GM03348 (cell line): ENCODE results near the gene ZNF76.

Experiments used
- DNase-seq: peaks from one replicate; pipeline ENCODE4 v3.0.0; 2012; ENCODE audit warnings: low spot score

Gene ZNF76

GRCh38 chr6:35259194-35259947 is at the start of gene ZNF76:
ZNF76 (plus strand) TSS chr6:35259735; CDS start chr6:35281152, 21,417 bp downstream.
- peak; percentile 100 for DNase-seq

DNA sequence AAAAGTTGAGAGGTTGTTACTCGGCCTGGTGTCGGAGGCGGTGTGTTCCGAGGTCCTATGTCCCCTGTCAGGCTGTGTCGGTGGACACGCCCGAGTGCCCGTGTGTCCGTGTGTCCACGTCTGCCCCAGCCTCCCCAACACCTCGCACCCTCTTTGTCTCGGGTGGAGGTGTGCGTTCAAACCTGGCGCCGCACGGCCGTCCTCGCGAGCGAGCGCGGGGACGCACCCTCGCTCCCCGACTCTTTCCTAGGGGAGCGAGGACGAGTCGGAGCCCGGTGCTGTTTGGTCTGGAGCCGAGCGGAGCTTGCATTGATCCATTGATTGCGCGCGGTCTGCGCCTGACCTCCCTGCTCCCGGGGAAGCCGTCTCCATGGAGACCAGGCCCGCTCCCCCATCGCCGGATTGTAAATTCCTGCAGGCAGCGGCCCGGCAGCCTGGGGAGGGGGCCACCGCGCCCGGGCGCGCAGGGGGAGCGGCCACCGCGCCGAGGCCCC is 46.2 kb upstream of the ZNF76 start:
- DNase-seq, result peak; percentile 37

DNA sequence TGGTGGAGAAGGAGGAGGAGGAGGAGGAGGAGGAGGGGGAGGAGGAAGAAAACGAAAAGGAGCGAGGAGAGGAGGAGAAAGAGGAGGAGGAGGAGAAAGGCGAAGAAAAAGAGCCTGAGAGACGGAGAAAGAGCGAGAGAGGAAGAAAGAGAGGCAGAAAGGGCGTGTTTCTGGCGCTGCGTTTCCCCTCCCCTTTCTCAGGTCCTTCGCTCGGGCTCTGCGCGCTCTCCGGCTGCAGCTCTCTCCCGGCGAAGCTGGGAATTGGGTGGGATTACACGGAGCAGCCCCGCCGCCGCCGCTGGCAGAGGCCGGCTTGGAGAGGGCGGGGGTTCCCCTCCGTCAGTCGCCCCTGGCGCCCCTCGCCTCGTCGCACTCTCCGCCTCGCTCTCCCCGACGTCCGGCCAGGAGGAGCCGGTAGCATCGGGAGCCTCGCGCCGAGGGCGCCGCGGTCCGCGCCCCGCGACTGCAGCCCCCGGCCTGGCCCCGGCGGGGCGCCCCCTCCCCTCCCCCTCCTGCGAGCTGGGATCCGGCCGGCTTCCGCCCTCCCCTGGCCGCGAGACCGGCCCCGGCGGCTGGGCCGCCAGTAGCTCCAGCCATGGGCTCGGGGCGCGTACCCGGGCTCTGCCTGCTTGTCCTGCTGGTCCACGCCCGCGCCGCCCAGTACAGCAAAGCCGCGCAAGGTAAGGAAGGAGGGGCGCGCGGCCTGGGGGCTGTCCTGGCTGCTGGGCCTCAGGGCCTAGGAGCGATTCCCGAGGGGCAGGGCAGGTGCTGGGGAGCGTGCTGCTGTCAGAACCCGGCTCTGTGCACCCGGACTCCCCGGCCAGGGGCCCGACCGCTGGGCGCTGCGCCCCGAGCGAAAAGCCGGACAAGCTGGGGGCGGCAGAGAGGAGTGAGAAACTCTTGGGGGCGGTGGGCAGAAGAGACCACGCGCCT is 45.4 kb upstream of the ZNF76 start, which contains the start of gene SCUBE3:
Gene SCUBE3 (plus strand): TSS at position 133 of the 933 bp plus-strand sequence. CDS start 463 bp downstream, at position 596.
- peak; percentile 81 for DNase-seq

GRCh38 chr6:35214869-35215664 is 44.5 kb upstream of the ZNF76 start:
- DNase-seq, result no peak

DNA sequence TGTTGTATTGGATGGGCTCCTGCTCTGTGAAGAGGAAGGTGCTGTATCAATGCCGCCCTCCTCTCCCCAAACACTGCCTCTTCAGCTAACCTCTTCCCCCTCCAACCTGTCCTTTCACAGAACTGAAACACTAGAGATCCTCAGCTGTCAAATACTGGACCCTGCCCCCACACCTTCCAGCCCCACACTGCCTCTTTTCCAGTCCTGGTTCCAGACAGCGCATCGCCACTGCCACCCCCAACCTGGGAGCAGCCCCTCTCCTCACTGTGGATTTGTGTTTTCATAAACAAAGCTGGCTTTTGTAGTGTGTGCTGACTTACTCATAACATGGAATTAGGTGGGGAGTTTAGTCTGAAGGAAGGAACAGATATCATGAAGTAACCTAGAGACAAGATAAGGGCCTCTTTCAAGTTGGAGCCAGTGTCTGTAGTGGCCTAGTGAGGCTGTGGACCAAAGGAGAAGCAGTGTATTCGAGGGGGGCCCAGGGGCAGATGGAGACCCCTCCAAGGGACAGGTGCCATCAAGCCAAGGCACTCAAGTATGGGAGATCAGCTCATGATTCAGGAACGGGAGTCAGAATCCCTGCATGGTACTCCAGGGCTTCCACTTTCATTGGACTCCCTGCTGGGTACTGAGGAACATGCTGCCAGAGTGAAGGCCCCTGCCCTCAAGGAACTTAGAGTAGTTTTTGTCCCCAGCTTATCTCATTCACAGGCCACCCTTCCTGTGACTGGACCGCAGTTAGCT is 43.7 kb upstream of the ZNF76 start:
- DNase-seq, result no peak

GRCh38 chr6:35216412-35216732 is 43.2 kb upstream of the ZNF76 start:
- DNase-seq, result no peak

DNA sequence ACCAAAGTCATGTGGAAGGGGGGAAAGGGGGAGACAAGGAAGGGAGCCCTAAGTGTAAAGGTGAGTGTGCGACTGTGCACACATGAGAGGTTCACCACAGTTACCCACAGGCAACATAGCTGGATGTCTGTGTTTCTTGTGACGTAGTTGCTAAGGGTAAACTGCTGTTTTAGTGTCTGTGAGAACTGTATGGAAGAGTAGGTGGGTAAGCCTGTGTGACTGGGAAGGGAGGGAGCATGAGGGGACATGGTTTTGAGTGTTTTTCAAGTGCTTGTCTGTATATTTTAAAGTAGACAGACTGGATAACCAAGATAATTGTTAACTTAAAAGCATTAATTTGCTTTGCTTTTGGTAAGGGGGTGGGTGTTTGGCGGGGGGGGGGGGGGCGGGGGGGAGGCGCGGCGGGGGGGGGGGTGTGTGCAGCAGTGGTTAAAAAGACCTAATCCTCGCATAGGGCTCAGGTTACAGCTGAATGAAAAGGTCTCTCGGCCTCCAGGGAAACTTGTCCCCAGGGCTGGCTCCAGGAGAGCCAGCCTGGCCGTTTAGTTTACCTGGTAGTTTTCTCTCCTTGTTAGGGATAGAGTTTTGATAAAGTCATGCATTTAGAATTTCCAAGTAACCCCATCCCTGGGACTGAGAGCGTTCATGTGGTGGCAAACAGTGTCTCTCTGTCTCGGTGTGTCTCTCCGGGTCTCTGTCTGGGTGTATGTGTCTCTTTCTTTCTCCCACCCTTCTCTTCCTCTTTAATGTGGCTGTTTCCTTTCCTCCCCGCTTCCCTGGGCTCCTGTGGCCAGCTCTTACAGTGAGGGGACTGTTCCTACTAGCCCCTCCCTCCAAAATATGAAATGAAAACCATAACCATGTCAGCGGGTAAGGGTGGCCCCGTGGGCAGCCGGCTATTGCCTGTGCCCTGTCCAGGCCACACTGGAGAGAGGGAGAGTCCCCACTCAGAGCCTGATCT is 42.4 kb upstream of the ZNF76 start:
- no peak for DNase-seq

- DNase-seq, result peak; percentile 41
Observed at GRCh38 chr6:35218021-35218420, 41.5 kb upstream of the ZNF76 start.

DNA sequence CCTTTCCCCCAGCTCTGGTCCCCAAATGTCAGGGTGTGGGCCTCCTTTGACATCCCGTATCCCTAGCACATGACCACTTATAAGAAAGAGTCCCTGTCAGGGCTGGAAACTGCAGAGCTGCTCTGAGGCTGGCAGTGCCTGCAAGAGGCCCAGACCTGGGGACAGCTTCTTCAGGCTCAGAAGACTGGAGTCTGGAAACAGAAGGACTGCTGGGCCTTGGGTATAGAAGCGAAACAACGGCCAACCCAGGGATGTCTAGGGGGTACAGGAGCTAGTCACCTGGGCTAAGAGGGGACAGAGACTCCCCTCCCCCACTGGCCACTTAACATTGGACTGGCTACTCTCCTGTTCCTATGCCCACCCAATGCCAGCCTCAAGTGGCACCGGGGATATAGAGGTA is 41.1 kb upstream of the ZNF76 start:
- no peak for DNase-seq

DNA sequence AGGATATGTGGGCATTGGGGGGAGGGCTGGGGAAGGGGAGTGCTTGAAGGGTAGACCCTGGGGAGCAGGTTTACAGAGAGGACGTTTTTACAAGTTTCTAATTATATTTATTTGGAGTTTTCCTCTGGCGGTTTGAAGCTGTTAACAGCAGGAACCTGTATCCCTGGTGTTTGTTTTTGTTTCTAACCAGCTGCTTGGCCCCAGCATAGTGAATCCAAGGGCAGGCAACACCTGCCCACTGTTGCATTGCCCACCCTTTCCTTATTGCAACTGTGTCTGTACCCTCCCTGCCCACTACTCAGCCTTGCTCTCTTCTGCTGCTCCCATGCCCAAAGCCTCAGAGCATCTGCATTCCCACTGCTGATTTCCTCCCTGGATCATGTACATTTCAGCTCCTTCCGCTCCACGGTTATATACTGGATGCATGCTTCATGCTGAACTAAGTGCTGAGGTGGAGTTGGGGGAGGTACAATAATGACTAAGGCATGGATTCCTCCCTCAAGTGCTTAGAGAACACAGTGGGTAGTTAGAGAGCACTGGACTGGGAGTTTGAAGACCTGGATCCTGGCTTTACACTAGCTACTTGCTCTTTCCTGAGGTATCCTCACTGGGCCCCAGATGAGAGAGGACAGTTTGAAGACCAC is 39.7 kb upstream of the ZNF76 start:
- no peak for DNase-seq

- no peak for DNase-seq
Observed at GRCh38 chr6:35220711-35221110, 38.8 kb upstream of the ZNF76 start.

GRCh38 chr6:35223396-35223795 is 36.1 kb upstream of the ZNF76 start:
- DNase-seq, result no peak

- no peak for DNase-seq
Observed at GRCh38 chr6:35224720-35225119, 34.8 kb upstream of the ZNF76 start.

- DNase-seq, result no peak
Observed at GRCh38 chr6:35228481-35228880, 31.1 kb upstream of the ZNF76 start.

DNA sequence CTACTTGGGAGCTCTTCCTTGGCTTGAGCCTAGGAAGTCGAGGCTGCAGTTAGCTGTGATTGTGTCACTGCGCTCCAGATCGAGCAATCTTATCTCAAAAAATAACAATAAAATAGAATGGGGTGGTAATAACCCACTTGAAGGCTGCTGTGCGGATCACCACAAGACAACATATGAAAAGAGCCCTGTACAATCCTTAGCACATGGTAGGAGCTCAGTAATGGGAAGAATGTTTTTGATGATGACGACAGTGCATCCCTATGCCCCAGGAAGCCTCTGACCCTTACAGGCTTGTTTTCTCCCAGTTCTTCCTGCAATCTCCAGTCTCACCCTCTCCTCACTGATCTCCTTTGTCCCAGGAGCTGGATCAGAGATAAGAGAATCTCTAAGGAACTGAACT is 30.2 kb upstream of the ZNF76 start:
- DNase-seq, result no peak

DNA sequence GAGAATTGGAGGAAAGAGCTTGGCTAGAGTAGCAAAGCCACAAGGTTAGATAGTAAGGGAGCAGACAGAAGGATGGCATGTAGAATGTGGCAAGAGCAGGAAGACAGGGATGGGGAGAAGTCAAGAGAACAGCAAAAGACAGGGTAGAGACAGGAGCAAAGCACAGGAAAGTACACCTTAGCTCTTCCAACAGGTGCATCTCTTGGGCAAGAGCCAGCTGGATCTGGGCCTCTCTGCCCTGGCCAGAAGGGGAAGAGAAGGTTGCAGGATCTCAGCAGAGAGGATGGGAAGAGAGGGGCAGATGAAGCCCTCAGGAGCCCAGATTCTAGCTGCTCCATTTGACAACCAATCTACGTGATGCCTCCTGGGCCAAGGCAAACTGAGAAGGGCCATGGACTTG is 29.0 kb upstream of the ZNF76 start:
- DNase-seq, result no peak

DNA sequence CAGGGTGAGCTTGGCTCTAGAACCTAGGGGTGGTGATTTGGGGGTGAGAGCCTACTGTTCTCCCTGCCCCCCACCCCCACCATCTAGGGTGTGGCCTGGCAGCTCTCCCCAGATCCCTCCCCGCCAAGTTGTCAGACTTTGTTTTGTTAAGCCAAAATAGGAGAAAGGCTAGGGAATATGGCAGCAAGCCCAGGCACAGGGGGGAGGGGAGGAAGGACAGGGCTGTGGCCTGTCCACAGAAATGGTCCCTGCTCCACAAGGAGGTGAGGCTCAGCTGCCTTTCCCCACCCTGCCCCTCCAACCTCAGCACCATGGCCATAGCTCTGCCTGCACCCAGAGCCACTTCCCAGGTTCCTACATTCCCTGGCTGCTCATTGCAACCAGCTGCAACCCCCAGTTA is 28.6 kb upstream of the ZNF76 start:
- no peak for DNase-seq

GRCh38 chr6:35231563-35231962 is 28.0 kb upstream of the ZNF76 start:
- DNase-seq, result no peak

GRCh38 chr6:35234901-35235300 is 24.6 kb upstream of the ZNF76 start:
- DNase-seq, result no peak

- DNase-seq, result no peak
Observed at GRCh38 chr6:35236223-35236622, 23.3 kb upstream of the ZNF76 start.
